Endothelial cell of umbilical vein (primary cell): ENCODE data around the gene KCNIP3. TPM values are rescaled to one million over a fixed set of nuclear protein-coding genes. Genes with fewer than 3 reads are reported as not detected.

Experiments used
- BruUV-seq: library from RNA; stranded (reverse); fragments of 400-500 nt; replicated peaks from 2 replicates; lab custom pipeline; 2021; lab: Mats Ljungman, UMichigan
- CTCF ChIA-PET: fragments of 300-600, 350-600 bp; sonication (Branson Sonifier 250); formaldehyde crosslinking; loops from one replicate; lab custom pipeline; 2021; ENCODE audit warnings: antibody characterized with exemption, inconsistent platforms; lab: Charles Lee
- POLR2A ChIA-PET: fragments of 300-600, 350-600 bp; sonication (Branson Sonifier 250); formaldehyde crosslinking; loops from one replicate; lab custom pipeline; 2021; ENCODE audit warnings: antibody characterized with exemption, inconsistent platforms; lab: Charles Lee
- DNase-seq: peaks from one replicate; pipeline ENCODE4 v3.0.0-alpha.2; 2011; ENCODE audit warnings: low read depth, low spot score
- FAIRE-seq: peaks from 2 replicates; lab custom pipeline; 2011; peaks lifted over from hg19 to GRCh38; lab: Jason Lieb, UNC
- H2AFZ ChIP-seq: 2 replicates; pipeline ENCODE4 v1.6.0; 2012; ENCODE audit warnings: low read depth, low read length, control low read depth, inconsistent platforms
- H3K27ac ChIP-seq: 2 replicates; pipeline ENCODE4 v1.5.1; 2011; ENCODE audit warnings: low read depth, mild to moderate bottlenecking, control low read depth, low read length, moderate library complexity; ENCODE audit not compliant: insufficient read depth
- H3K27me3 ChIP-seq, 2 experiments: 2 replicates each; pipeline versions ENCODE4 v1.6.0 to v1.6.1; 2011; ENCODE audit warnings: low read length in 2 of 2, mixed read lengths in 1 of 2; ENCODE audit not compliant: control insufficient read depth in 2 of 2, insufficient read depth in 2 of 2
- H3K36me3 ChIP-seq, 2 experiments: 2 replicates in 1 of 2; 3 replicates in 1 of 2; pipeline ENCODE4 v1.5.1; 2011; ENCODE audit warnings: low read length in 2 of 2, mild to moderate bottlenecking in 1 of 2, moderate library complexity in 1 of 2; ENCODE audit not compliant: control insufficient read depth in 2 of 2, insufficient read depth in 2 of 2; ENCODE audit errors: extremely low read depth in 1 of 2
- H3K4me1 ChIP-seq: 3 replicates; pipeline ENCODE4 v1.5.1; 2011; ENCODE audit warnings: mild to moderate bottlenecking, low read length; ENCODE audit not compliant: control insufficient read depth, insufficient read depth; ENCODE audit errors: extremely low read depth
- H3K4me2 ChIP-seq: 2 replicates; pipeline ENCODE4 v1.6.1; 2011; ENCODE audit warnings: low read length, control low read depth, mixed read lengths; ENCODE audit not compliant: insufficient read depth
- H3K4me3 ChIP-seq, 3 experiments: fragments of 200-600 bp in 1 of 3; sonication (generic), shearing (Covaris generic) in 1 of 3; replicated peaks in 1 of 3; 2 replicates each; pipeline ENCODE4 v1.5.1; 2011 to 2016; ENCODE audit warnings: control low read depth in 3 of 3, low read length in 3 of 3, mild to moderate bottlenecking in 2 of 3, inconsistent platforms in 1 of 3, low read depth in 1 of 3, moderate library complexity in 1 of 3; ENCODE audit not compliant: insufficient read depth in 1 of 3
- H3K79me2 ChIP-seq: 2 replicates; pipeline ENCODE4 v1.6.0; 2012; ENCODE audit warnings: low read length, inconsistent platforms; ENCODE audit not compliant: control insufficient read depth, insufficient read depth
- H3K9ac ChIP-seq: replicated peaks from 2 replicates; pipeline ENCODE3; 2011; ENCODE audit warnings: low read length, control low read depth; ENCODE audit not compliant: insufficient read depth; ENCODE audit errors: extremely low read depth
- H3K9me1 ChIP-seq: replicated peaks from 3 replicates; pipeline ENCODE4 v1.6.0; 2011; ENCODE audit warnings: mild to moderate bottlenecking, low read length; ENCODE audit not compliant: control insufficient read depth, insufficient read depth; ENCODE audit errors: extremely low read depth
- H3K9me3 ChIP-seq: replicated peaks from 2 replicates; pipeline ENCODE4 v1.5.1; 2012; ENCODE audit warnings: low read length, inconsistent platforms; ENCODE audit not compliant: control insufficient read depth, insufficient read depth
- H4K20me1 ChIP-seq: replicated peaks from 2 replicates; pipeline ENCODE3; 2011; ENCODE audit warnings: mild to moderate bottlenecking, low read length; ENCODE audit not compliant: control insufficient read depth, insufficient read depth; ENCODE audit errors: extremely low read depth
- EZH2 ChIP-seq: IDR thresholded peaks from 2 replicates; pipeline ENCODE4 v1.6.1; 2012; ENCODE audit warnings: borderline replicate concordance, low read depth, mild to moderate bottlenecking, moderate library complexity, low read length, inconsistent platforms; ENCODE audit not compliant: severe bottlenecking
- FOS ChIP-seq: IDR thresholded peaks from 2 replicates; pipeline ENCODE4 v1.6.1; 2011; ENCODE audit warnings: mild to moderate bottlenecking, low read length, moderate library complexity, borderline replicate concordance; ENCODE audit not compliant: insufficient read depth
- GATA2 ChIP-seq: IDR thresholded peaks from 2 replicates; pipeline ENCODE4 v1.7.0; 2011; ENCODE audit warnings: low read depth, mild to moderate bottlenecking, moderate library complexity, mixed read lengths, low read length; ENCODE audit not compliant: insufficient read length, insufficient read depth
- JUN ChIP-seq: IDR thresholded peaks from 2 replicates; pipeline ENCODE4 v1.6.1; 2011; ENCODE audit warnings: borderline replicate concordance, low read depth; ENCODE audit not compliant: insufficient read length, insufficient read depth
- MYC ChIP-seq: IDR thresholded peaks from one replicate; pipeline ENCODE4 v1.6.1; 2011; ENCODE audit warnings: mild to moderate bottlenecking, low read depth, low read length
- POLR2A ChIP-seq: IDR thresholded peaks from 2 replicates; pipeline ENCODE4 v1.6.1; 2012; ENCODE audit warnings: low read depth, mild to moderate bottlenecking, control low read depth, low read length
- dilution Hi-C: fragments of 300-500 bp; cut with MboI; formaldehyde crosslinking; loops from one replicate; pipeline ENCODE4 v1.15.0; 2019; ENCODE audit warnings: low sequenced_read_pairs; ENCODE audit not compliant: extremely low pct_ligation_motif_present
- intact Hi-C: fragments of 100-400 bp; cut with micrococcal nuclease; formaldehyde crosslinking; loops from one replicate; pipeline ENCODE4 v1.10.0; 2022
- polyA plus RNA-seq, 4 experiments: library from polyadenylated mRNA; depleted of rRNA in 3 of 4; stranded (reverse) in 3 of 4; unstranded in 1 of 4; fragments of >200 nt; gene quantifications; 2 replicates each; pipeline versions ENCODE4 v1.2.1 to v1.2.3, GENCODE V29; 2011 to 2012; ENCODE audit warnings: missing spikeins in 1 of 4
- total RNA-seq: library from RNA; stranded (reverse); gene quantifications from 2 replicates; pipeline ENCODE4 v1.2.3, GENCODE V29; 2021
- TF ChIP-seq, protein P1 (sequence below): IDR thresholded peaks from 2 replicates; pipeline ENCODE4 v1.6.1; 2011; ENCODE audit not compliant: insufficient read depth, insufficient read length
- TF ChIP-seq, protein P2 (sequence below), 2 donors: IDR thresholded peaks; 1 replicate in 1 of 2; 2 replicates in 1 of 2; pipeline ENCODE4 v1.5.1; 2011; ENCODE audit warnings: low read length in 2 of 2, mild to moderate bottlenecking in 2 of 2, moderate library complexity in 2 of 2, control low read depth in 1 of 2, inconsistent platforms in 1 of 2, low read depth in 1 of 2; ENCODE audit not compliant: insufficient read depth in 1 of 2; ENCODE audit errors: extremely low read depth in 1 of 2

Gene KCNIP3
- total and polyA plus RNA-seq, 2 donors (not counting 3 experiments of a cell fraction or from before 2014, with no cell fraction given): 0.12 to 0.62 TPM

DNA sequence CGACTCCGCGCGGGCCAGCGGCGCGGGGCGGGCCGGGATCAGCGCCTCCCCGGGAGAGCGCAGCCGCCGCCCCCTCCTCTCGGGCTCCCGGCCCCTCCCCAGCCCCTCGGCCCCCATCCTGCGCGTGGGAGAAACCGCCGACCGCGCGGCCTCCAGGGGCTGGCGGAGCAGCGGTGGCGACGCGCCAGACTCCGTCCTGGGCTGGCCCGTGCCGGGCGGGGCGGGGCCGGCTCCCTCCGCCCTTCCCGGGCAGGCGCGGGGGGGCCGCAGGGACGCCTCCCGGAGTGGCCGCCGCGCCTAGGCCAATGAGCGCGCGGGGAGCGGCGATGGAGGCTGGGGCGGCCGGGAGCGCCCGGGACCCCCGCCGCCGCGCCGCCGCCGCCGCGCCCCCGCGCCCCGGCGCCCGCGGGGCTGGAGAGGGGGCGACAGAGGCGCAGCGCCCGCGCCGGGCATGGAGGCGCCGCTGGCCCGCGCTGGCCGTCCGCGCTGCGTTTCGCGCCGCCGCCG is 49.1 kb downstream of the KCNIP3 start:
- TF ChIP-seq JUN: no peak
- TF ChIP-seq, protein P1, sequence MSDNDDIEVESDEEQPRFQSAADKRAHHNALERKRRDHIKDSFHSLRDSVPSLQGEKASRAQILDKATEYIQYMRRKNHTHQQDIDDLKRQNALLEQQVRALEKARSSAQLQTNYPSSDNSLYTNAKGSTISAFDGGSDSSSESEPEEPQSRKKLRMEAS: no peak
- TF ChIP-seq EZH2: no peak
- intact Hi-C loops: loop anchor here (1.0 to 5.0 kb wide), 2 partner anchors 41 to 56 kb away; partner anchors contain the start of gene FAHD2A
- Histone ChIP-seq H3K4me2 (peak overlapping the region; percentile 74), H4K20me1 (no peaks in the 10 kb centered on the region), H3K27me3 (peaks cover 9 to 19% of the 10 kb centered on the region in 2 experiments), H3K9ac (no peak overlapping the region), H2AFZ (peak overlapping the region; percentile 92), H3K9me3 (no peaks in the 10 kb centered on the region), H3K79me2 (no peaks in the 10 kb centered on the region), H3K9me1 (no peaks in the 10 kb centered on the region), H3K4me3 (peak overlapping the region; percentile 16 to 77 (median 32)), H3K4me1 (peaks cover 7% of the 10 kb centered on the region), H3K27ac (no peak overlapping the region), H3K36me3 (no peaks in the 10 kb centered on the region)
- POLR2A ChIA-PET: no interaction called here
- BruUV-seq: no TSS peak
- no peak for FAIRE-seq
- CTCF ChIA-PET: interaction anchor here (1.1 to 2.4 kb wide), 9 partner anchors 12 to 646 kb away, joined by 3 to 19 read pairs (median 6); partner anchors contain the start of gene FAHD2A
- DNase-seq: no peak
- dilution Hi-C loops: no loop called here

DNA sequence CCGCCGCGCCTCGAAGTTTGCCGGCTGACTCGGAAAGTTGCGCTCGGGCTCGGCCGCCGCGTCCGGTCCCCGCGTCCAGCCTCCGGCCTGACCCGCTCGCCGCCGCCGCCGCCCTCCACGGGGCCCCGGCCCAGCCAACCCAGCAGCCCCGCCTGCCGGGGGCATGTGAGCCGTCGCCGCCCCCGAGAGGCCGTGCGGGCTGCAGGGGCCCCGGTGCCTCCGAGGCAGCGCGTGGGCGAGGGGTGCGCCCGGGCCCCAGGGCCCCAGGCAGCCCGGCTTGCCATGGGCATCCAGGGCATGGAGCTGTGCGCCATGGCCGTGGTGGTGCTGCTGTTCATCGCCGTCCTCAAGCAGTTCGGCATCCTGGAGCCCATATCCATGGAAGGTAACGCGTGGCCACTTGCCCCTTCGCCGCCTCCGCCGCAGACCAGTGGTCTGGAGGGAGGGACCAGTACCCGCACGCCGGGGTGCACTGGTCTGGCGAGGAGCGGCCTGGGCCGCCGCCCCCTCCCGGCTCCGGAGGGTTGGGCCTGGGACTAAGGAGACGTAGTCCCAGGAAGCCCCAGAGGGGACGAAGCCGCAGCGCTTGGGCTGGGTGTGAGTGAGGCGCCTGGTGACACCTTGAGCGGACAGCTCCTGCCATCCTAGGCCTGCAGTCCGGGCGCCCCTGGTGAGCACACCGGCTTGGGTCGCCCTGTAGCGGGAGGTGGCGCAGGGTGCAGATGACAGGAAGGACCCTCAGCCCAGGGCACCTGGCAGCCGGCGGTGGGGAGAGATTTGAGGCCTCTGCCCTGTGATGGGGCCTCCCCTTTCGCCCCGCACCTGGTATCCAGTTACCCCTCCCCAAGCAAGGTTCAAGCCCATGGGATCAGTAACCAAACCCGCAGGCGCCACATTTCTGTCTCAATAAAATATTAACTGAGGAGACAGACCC is 49.9 kb downstream of the KCNIP3 start:
- H3K4me3 ChIP-seq: no peak overlapping the region
- FAIRE-seq (no peak), DNase-seq (peak; percentile 8)
- peak overlapping the region; percentile 64 for H2AFZ ChIP-seq
- BruUV-seq: no TSS peak
- peaks cover 9 to 19% of the 10 kb centered on the region in 2 experiments for H3K27me3 ChIP-seq
- H3K9me3 ChIP-seq: no peaks in the 10 kb centered on the region
- intact Hi-C loops: loop anchor here (1.0 to 5.0 kb wide), 2 partner anchors 40 to 55 kb away; partner anchors contain the start of gene FAHD2A
- H3K9me1 ChIP-seq: no peaks in the 10 kb centered on the region
- ChIA-PET CTCF (interaction anchor here (1.0 to 2.1 kb wide), 2 partner anchors 68 to 115 kb away, joined by 3 to 8 read pairs; no protein-coding TSS in a partner anchor), POLR2A (no interaction called here)
- TF ChIP-seq FOS: no peak
- TF ChIP-seq EZH2: peak; percentile 9
- TF ChIP-seq, protein P1: no peak
- no peak for TF ChIP-seq POLR2A
- TF ChIP-seq, protein P2, sequence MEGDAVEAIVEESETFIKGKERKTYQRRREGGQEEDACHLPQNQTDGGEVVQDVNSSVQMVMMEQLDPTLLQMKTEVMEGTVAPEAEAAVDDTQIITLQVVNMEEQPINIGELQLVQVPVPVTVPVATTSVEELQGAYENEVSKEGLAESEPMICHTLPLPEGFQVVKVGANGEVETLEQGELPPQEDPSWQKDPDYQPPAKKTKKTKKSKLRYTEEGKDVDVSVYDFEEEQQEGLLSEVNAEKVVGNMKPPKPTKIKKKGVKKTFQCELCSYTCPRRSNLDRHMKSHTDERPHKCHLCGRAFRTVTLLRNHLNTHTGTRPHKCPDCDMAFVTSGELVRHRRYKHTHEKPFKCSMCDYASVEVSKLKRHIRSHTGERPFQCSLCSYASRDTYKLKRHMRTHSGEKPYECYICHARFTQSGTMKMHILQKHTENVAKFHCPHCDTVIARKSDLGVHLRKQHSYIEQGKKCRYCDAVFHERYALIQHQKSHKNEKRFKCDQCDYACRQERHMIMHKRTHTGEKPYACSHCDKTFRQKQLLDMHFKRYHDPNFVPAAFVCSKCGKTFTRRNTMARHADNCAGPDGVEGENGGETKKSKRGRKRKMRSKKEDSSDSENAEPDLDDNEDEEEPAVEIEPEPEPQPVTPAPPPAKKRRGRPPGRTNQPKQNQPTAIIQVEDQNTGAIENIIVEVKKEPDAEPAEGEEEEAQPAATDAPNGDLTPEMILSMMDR (IDR thresholded peaks at IDR 0.05; ENCODE audit: extremely low read depth in 1 of 2, insufficient read depth in 1 of 2, low read depth in 1 of 2, low read length in 2 of 2): no peak
- no peak for TF ChIP-seq MYC
- no peak for TF ChIP-seq GATA2
- no peak overlapping the region for H3K9ac ChIP-seq
- no peaks in the 10 kb centered on the region for H4K20me1 ChIP-seq
- peaks cover 7% of the 10 kb centered on the region for H3K4me1 ChIP-seq
- no peaks in the 10 kb centered on the region for H3K36me3 ChIP-seq
- no peaks in the 10 kb centered on the region for H3K79me2 ChIP-seq
- H3K4me2 ChIP-seq: peak overlapping the region; percentile 24
- no peak overlapping the region for H3K27ac ChIP-seq
- dilution Hi-C loops: no loop called here
